H1 (cell line): ENCODE measurements around the gene DDX1.

Source experiments
- BACH1 ChIP-seq: IDR thresholded peaks from 2 replicates; pipeline ENCODE4 v1.6.1; 2012; ENCODE audit warnings: low read length, improper control_type of control experiment
- CREB1 ChIP-seq: IDR thresholded peaks from 2 replicates; pipeline ENCODE4 v1.6.1; 2012; ENCODE audit warnings: inconsistent platforms
- CTCF ChIP-seq, 3 experiments: IDR thresholded peaks; 1 replicate in 2 of 3; 2 replicates in 1 of 3; pipeline versions ENCODE4 v1.5.1 to v1.6.1; 2011; ENCODE audit warnings: low read length in 3 of 3, mild to moderate bottlenecking in 3 of 3, inconsistent platforms in 2 of 3, low read depth in 1 of 3, moderate library complexity in 1 of 3; ENCODE audit not compliant: insufficient read depth in 1 of 3; ENCODE audit errors: control extremely low read depth in 1 of 3
- EGR1 ChIP-seq: IDR thresholded peaks from 2 replicates; pipeline ENCODE4 v1.6.1; 2011; ENCODE audit warnings: low read depth, low read length, borderline replicate concordance
- EP300 ChIP-seq, 2 experiments: IDR thresholded peaks; 1 replicate in 1 of 2; 2 replicates in 1 of 2; pipeline ENCODE4 v1.6.1; 2011 to 2012; ENCODE audit warnings: low read depth in 2 of 2, low read length in 2 of 2, mild to moderate bottlenecking in 2 of 2, borderline replicate concordance in 1 of 2, inconsistent platforms in 1 of 2, moderate library complexity in 1 of 2
- JUND ChIP-seq: IDR thresholded peaks from 2 replicates; pipeline ENCODE4 v1.6.1; 2011; ENCODE audit warnings: mild to moderate bottlenecking, improper control_type of control experiment, low read length
- KDM5A ChIP-seq: fragments of 200-600 bp; IDR thresholded peaks from 2 replicates; pipeline ENCODE4 v1.7.1; 2012; ENCODE audit warnings: mild to moderate bottlenecking, low read length, inconsistent platforms, mixed read lengths
- MAX ChIP-seq: IDR thresholded peaks from 2 replicates; pipeline ENCODE4 v1.6.1; 2012; ENCODE audit warnings: inconsistent platforms
- POLR2A ChIP-seq, 2 experiments: IDR thresholded peaks; 1 replicate in 1 of 2; 2 replicates in 1 of 2; pipeline ENCODE4 v1.6.1; 2011; ENCODE audit warnings: low read depth in 2 of 2, low read length in 2 of 2, mild to moderate bottlenecking in 2 of 2; ENCODE audit errors: control extremely low read depth in 1 of 2
- RAD21 ChIP-seq, 2 experiments: IDR thresholded peaks in 1 of 2; conservative IDR thresholded peaks in 1 of 2; 2 replicates each; pipeline ENCODE4 v1.6.1; 2011; ENCODE audit warnings: low read depth in 2 of 2, low read length in 2 of 2, improper control_type of control experiment in 1 of 2, inconsistent platforms in 1 of 2, mild to moderate bottlenecking in 1 of 2, moderate library complexity in 1 of 2

GRCh38 chr2:15643791-15644585 is 52.3 kb downstream of the DDX1 start:
- no peak for TF ChIP-seq EGR1
- TF ChIP-seq RAD21 (IDR thresholded peaks at IDR 0.05 in 1 of 2, conservative IDR thresholded peaks at IDR 0.05 in 1 of 2; ENCODE audit: low read depth in 2 of 2, low read length in 2 of 2): no peak
- TF ChIP-seq EP300 (IDR thresholded peaks at IDR 0.05; ENCODE audit: borderline replicate concordance in 1 of 2, low read depth in 2 of 2, low read length in 2 of 2): no peak
- TF ChIP-seq JUND: no peak
- no peak for TF ChIP-seq CTCF (IDR thresholded peaks at IDR 0.05; ENCODE audit: control extremely low read depth in 1 of 3, insufficient read depth in 1 of 3, low read depth in 1 of 3, low read length in 3 of 3)
- no peak for TF ChIP-seq BACH1
- TF ChIP-seq CREB1: no peak
- no peak for TF ChIP-seq POLR2A (IDR thresholded peaks at IDR 0.05; ENCODE audit: control extremely low read depth in 1 of 2, low read depth in 2 of 2, low read length in 2 of 2)
- TF ChIP-seq KDM5A: no peak
- no peak for TF ChIP-seq MAX
